GM19025 (cell line): Measurements from ENCODE around the gene SNX24.

Experiments
- ATAC-seq: cut with Tn5 transposase; IDR thresholded peaks from one replicate; pipeline ENCODE4 v1.9.1; 2021; ENCODE audit warnings: mild to moderate bottlenecking, low read depth, moderate library complexity; ENCODE audit not compliant: unreplicated experiment

Gene SNX24

GRCh38 chr5:122915717-122916461 is 70.5 kb downstream of the SNX24 start:
- ATAC-seq, result peak; percentile 91

GRCh38 chr5:122916490-122916889 is 71.1 kb downstream of the SNX24 start:
- ATAC-seq, result no peak

GRCh38 chr5:122919969-122920368 is 74.6 kb downstream of the SNX24 start:
- no peak for ATAC-seq

- ATAC-seq, result no peak
These were observed 76.4 kb downstream of the SNX24 start for GRCh38 chr5:122921826-122922225.

- ATAC-seq, result no peak
These were observed 78.8 kb downstream of the SNX24 start for GRCh38 chr5:122924203-122924602.

- ATAC-seq, result no peak
These were observed 79.4 kb downstream of the SNX24 start for GRCh38 chr5:122924719-122925395.

GRCh38 chr5:122929001-122929400 is 83.6 kb downstream of the SNX24 start:
- no peak for ATAC-seq

- ATAC-seq, result no peak
These were observed 84.6 kb downstream of the SNX24 start for GRCh38 chr5:122929980-122930379.

GRCh38 chr5:122933956-122934355 is 88.5 kb downstream of the SNX24 start:
- no peak for ATAC-seq

- ATAC-seq, result no peak
These were observed 90.7 kb downstream of the SNX24 start for GRCh38 chr5:122936088-122936487.

- ATAC-seq, result no peak
These were observed 92.5 kb downstream of the SNX24 start for GRCh38 chr5:122937914-122938313.

- ATAC-seq, result no peak
These were observed 95.5 kb downstream of the SNX24 start for GRCh38 chr5:122940890-122941289.

- no peak for ATAC-seq
These were observed 96.3 kb downstream of the SNX24 start for GRCh38 chr5:122941737-122942136.

- ATAC-seq, result no peak
These were observed 96.9 kb downstream of the SNX24 start for GRCh38 chr5:122942164-122942914.

GRCh38 chr5:122943050-122943698 is 97.8 kb downstream of the SNX24 start:
- no peak for ATAC-seq

GRCh38 chr5:122944051-122944450 is 98.6 kb downstream of the SNX24 start:
- no peak for ATAC-seq

GRCh38 chr5:122947372-122947771 is 102.0 kb downstream of the SNX24 start:
- ATAC-seq, result no peak

GRCh38 chr5:122947772-122948171 is 102.4 kb downstream of the SNX24 start:
- ATAC-seq, result no peak

- ATAC-seq, result no peak
These were observed 102.9 kb downstream of the SNX24 start for GRCh38 chr5:122948319-122948718.

- no peak for ATAC-seq
These were observed 106.2 kb downstream of the SNX24 start for GRCh38 chr5:122951658-122952057.

GRCh38 chr5:122954719-122955118 is 109.3 kb downstream of the SNX24 start:
- ATAC-seq, result no peak
